Daoy (cell line): ENCODE data around the gene UBE2K. TPM values are rescaled to one million over a fixed set of nuclear protein-coding genes. Genes with fewer than 3 reads are reported as not detected.
"Not testable (repeated sequence)": the region's sequence is repeated elsewhere in the genome, so short reads cannot be mapped to it uniquely, and the experiment has no call there.

ENCODE experiments used
- DNase-seq: peaks from one replicate; pipeline ENCODE4 v3.0.0-alpha.2; 2015; ENCODE audit warnings: low read depth
- total RNA-seq: library from RNA; depleted of rRNA; stranded (reverse); fragments of >200 nt; shearing (Covaris generic); gene quantifications from 2 replicates; pipeline ENCODE4 v1.2.3, GENCODE V29; 2014

Gene UBE2K
- total RNA-seq, 1 experiment from 2014 or later: 20.4 TPM

DNA sequence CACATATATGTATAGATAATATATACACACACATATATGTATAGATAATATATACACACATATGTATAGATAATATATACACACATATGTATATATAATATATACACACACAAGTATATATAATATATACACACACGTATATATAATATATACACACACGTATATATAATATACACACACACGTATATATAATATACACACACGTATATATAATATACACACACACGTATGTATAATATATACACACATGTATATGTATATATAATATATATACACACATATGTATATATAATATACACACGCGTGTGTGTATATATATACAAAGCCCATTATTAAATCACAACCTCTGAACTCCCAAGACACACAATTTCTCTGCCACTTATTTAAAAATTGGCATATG, 8.0 kb upstream of the UBE2K start:
- DNase-seq: no peak

DNA sequence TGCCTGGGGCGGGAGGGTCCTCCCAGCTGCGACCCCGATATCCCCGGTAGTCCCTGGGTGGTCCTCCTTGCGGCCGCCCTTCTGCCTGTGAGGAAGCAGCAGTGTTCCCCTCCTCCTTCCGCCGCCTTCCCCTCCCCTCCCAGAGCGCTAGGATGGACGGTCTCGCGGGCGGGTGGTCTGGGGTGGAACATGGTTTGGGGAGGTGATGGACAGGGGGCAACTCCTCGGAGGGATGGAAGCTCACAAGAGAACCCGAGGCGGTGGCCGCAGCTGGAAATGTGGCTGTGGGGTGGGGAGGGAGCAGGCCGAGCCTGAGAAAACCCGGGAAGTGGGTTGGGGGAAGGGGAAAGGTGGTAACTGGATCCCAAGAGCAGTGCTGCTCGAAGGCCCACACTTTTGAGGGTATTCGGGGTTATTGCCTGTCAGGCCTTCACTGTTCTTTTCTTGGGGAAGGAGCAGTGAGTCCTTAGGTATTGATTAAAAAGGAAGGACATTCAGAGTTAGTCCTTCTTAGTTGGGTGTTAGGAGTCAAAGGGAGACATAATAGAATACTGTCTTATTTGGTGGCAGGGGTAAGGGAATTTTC, 581 bp downstream of the UBE2K start:
- DNase-seq: peak; percentile 53

DNA sequence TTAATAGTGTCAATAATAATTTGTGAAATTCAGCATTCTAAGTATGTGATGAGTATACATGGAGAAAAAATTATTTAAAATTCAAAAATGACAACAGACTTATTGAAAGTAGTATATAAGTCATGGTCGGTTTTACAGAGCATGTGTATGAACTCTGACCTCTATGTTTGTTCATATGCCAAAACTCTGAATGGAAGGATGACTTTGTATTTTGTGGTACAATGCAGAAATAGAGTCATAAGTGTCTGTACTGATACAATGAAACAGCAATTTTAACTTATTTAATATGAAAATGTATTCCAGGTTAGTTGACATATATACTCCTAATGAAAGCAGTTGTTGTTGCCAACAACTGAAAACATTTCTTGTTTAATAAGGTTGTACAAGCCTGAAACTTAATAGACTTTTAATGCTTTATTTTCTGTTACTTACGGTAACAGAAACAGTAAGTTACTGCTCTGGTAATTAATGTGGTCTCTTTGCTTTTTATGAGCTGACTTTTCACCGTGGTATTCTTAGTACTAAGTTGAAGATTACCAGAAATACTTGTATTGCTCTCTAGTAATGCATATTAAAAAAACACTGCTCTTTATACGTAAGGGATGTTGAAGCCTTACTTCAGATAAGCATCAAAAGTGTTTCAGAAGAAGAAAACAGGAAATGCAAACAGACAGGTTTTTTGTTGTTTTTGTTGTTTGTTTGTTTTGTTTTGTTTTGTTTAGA, 1.9 kb downstream of the UBE2K start:
- DNase-seq: peak; percentile 8

DNA sequence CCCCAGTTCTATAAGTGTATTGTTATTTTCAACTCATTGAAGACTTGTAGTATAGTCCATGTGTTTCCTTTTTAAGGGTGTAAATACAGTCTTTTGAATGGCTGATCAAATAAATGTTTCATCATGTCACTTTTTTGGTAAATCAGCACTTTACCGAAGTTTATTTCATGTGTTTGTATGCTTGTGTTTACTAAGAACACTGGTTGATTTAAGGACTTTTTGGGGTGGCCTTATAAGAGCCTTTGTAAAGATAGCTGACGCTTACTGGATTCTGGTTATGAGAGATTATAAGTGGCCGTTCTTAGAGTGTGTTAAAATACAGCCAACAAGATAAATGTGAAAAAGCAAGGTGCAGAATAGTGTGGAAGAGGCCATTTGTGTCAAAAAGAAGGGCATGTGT, 2.6 kb downstream of the UBE2K start:
- no peak for DNase-seq

DNA sequence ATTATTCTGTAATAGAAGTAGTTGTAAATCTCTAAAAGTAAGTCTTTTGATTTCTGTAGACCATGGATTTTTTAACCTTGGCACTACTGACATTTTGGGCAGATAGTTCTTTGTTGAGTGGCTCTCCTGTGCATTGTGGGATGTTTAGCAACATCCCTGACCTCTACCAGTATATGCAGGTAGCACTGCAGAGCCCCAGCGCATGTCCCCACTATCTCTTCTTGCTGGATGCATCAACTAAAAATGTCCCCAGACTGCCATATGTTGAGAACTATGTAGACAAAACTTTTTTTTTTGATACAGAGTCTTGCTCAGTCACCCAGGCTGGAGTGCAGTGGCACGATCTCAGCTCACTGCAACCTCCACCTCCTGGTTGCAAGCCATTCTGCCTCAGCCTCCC, 4.8 kb downstream of the UBE2K start:
- DNase-seq: no peak

DNA sequence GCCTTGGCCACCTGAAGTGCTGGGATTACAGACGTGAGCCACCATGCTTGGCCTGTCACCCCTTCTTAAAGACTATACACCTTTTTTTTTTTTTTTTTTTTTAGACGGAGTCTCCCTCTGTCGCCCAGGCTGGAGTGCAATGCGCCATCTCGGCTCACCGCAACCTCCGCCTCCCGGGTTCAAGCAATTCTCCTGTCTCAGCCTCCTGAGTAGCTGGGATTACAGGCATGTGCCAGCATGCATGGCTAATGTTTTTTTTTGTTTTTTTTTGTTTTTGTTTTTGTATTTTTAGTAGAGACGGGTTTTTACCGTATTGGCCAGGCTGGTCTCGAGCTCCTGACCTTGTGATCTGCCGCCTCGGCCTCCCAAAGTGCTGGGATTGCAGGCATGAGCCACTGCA, 6.9 kb downstream of the UBE2K start:
- DNase-seq: not testable (repeated sequence)

DNA sequence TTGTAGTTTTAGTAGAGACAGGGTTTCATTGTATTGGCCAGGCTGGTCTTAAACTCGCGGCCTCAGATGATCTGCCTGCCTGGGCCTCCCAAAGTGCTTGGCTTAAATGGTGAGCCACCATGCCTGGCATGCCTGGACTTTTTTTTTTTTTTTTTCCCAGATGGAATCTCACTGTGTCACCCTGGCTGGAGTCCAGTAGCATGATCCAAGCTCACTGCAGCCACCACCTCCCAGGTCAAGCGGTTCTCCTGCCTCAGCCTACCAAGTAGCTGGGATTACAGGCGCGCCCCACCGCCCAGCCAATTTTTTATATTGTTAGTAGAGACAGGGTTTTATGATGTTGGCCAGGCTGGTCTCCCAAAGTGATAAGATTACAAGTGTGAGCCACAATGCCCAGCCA, 8.4 kb downstream of the UBE2K start:
- DNase-seq: peak; percentile 86

DNA sequence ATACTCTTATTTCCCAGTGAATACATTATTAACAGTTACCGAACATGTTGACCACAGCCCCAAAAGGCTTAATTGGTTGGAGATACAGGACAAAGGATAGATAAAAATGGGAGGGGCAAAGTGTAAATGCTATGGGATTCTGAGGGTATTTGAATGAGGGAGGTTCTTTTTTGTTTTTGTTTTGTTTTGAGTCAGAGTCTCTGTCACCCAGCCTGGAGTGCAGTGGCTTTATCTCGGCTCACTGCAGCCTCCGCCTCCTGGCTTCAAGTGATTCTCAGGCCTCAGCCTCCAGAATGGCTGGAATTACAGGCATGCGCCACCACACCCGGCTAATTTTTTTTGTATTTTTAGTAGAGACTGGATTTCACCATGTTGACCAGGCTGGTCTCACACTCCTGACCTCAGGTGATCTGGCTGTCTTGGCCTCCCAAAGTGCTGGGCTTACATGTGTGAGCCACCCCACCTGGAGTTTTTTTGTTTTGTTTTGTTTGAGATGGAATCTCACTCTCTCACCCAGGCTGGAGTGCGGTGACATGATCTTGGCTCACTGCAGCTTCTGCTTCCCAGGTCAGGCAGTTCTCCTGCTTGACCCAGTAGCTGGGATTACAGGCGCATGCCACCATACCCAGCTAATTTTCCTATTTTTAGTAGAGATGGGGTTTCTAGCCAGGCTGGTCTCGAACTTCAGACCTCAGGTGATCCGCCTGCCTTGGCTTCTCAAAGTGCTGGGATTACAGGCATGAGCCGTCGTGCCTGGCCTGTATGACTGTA, 9.0 kb downstream of the UBE2K start:
- peak; percentile 70 for DNase-seq

DNA sequence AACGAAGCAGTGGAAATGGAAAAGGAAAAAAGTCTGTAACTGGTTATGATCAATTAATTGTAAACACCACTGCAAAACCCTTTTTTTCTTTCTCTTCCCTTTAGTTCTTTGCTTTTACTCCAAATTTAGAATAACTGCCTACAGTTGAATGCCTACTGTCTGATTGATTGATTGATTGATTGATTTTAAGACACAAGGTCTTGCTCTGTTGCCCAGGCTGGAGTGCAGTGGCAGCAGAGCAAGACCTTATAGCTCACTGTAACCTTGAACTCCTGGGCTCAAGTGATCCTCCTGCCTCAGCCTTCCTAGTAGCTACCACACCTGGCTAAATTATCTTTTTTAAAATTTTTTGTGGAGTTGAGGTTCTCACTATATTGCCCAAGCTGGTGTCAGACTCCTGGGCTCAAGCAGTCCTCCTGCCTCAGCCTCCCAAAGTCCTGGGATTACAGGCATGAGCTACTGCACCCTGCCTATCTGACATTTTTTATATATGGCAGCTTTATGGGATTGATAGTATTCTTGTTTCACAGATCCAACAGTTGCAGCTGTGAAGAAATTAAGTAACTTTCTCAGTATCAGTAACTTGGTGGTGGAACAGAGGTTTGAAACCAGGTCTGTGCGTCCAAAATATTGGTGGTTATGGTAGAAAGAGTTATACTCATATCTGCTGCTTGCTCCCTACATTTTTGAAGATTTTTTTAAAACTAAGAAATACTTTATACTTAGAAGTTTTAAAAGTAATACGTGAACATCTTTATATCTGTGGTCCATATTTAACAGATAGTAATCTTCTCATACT, 12.4 kb downstream of the UBE2K start:
- DNase-seq: no peak

DNA sequence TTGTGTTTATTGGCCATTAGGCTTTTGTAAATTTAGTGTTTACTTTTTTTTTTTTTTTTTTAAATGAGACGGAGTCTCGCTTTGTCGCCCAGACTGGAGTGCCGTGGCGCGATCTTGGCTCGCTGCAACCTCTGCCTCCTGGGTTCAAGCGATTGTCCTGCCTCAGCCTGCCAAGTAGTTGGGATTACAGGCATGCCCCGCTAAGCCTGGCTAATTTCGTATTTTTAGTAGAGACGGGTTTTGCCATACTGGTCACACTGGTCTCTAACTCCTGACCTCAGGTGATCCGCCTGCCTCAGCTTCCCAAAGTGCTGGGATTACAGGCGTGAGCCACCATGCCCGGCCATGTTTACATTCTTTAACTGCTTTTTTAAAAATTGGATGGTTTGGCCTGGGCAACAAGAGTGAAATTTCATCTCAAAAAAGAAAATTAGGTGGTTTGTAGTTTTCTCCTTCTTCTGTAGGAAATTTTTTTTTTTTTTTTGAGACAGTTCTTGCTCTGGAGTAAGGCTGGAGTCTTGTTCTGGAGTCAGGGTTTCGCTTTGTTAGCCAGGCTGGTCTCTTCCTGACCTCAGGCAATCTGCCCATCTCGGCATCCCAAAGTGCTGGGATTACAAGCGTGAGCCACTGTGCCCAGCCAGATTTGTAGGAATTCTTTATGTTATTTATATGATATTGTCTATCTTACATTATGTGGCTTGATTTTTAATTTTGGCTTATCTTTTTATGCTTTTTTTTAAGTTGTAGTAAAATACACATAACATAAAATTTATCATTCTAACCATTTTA, 15.1 kb downstream of the UBE2K start:
- no peak for DNase-seq

DNA sequence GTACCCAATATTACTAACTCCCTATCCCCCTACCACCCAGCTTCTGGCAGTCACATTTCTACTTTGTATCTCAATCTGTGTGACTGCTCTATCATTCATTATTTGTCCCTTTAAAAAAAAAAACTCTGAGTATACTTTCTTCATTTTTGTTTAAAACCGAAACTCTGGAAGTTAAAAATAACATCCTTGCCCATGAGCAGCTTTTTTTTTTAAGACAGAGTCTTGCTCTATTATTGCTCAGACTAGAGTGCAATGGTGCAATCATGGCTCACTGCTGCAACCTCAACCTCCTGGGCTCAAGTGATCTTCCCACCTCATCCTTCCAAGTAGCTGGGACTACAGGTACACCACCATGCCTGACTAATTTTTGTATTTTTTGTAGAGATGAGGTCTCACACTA, 15.8 kb downstream of the UBE2K start:
- DNase-seq: no peak

DNA sequence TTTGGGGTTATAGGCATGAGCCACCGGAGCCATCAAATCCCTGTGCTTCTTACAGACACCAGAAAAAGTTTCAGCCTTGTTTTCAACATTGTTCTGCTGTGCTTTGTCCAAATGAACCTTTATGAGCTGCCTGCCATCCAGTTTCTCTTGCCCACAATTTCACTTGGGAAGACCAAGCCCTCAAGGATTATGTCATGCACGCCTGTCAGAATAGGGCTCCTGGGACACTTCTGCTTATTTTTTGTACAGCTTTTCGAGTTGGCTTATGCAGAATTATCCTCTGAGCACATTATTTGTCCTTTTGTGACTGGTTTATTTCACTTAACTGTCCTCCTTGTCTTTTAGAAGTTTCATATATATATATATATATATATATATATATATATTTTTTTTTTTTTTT, 16.2 kb downstream of the UBE2K start:
- no peak for DNase-seq

DNA sequence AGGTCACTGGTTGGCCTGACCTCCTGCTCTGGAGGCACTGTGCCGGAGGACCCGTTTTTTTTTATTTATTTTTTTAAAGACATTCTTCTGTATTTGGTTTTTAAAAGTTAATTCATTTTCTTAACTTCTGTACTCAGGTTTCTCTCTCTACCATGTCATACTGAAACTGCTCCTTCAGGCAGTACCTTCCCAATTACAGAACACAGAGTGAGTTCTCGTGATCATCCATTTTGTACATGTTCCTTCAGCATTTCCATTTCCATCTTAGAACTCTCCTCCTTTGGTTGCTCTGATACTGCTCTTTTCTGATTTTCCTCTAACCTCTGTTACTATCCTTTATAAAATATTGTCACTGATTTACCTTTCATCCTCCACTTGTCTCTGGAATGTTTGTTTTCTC, 17.9 kb downstream of the UBE2K start:
- no peak for DNase-seq

DNA sequence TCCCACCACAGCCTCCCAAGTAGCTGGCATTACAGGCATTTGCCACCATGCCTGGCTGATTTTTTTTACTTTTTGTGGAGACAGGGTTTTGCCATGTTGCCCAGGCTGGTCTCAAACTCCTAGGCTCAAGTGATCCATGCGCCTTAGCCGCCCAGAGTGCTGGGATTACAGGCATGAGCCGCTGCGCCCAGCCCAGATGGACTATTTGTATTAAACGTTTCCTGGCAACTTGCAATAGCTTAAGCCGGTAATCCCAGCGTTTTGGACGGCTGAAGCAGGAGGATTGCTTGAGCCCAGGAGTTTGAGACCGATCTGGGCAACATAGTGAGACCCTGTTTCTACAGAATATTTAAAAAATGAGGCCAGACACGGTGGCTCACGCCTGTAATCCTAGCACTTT, 18.4 kb downstream of the UBE2K start:
- DNase-seq: no peak

DNA sequence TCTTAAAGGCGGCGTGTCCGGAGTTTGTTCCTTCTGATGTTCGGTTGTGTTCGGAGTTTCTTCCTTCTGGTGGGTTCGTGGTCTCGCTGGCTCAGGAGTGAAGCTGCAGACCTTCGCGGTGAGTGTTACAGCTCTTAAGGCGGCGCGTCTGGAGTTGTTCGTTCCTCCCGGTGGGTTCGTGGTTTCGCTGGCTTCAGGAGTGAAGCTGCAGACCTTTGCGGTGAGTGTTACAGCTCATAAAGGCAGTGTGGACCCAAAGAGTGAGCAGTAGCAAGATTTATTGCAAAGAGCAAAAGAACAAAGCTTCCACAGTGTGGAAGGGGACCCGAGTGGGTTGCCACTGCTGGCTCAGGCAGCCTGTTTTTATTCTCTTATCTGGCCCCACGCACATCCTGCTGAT, 19.8 kb downstream of the UBE2K start:
- not testable (repeated sequence) for DNase-seq

DNA sequence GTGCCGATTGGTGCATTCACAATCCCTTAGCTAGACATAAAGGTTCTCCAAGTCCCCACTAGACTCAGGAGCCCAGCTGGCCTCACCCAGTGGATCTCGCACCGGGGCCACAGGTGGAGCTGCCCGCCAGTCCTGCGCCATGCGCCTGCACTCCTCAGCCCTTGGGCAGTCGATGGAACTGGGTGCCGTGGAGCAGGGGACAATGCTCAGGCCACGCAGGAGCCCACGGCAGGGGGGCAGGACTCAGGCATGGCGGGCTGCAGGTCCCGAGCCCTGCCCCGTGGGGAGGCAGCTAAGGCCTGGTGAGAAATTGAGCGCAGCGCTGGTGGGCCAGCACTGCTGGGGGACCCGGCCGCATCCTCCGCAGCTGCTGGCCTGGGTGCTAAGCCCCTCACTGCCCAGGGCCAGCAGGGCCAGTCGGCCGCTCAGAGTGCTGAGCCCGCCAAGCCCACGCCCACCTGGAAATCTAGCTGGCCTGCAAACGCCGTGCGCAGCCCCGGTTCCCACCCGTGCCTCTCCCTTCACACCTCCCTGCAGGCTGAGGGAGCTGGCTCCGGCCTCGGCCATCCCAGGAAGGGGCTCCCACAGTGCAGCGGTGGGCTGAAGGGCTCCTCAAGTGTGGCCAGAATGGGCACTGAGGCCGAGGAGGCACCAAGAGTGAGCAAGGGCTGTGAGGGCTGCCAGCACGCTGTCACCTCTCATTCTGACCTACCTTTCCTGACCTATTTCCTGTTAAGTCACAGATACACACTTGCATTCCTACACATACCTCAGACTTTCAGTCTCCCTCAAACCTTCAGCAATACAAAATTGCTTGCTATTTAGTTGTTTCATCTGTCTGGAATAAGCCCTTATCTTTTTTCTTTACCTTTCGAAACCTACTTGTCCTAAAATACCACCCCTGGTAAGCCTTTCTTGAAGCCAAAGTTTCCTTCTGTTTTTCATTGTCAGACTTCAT, 20.7 kb downstream of the UBE2K start:
- no peak for DNase-seq

DNA sequence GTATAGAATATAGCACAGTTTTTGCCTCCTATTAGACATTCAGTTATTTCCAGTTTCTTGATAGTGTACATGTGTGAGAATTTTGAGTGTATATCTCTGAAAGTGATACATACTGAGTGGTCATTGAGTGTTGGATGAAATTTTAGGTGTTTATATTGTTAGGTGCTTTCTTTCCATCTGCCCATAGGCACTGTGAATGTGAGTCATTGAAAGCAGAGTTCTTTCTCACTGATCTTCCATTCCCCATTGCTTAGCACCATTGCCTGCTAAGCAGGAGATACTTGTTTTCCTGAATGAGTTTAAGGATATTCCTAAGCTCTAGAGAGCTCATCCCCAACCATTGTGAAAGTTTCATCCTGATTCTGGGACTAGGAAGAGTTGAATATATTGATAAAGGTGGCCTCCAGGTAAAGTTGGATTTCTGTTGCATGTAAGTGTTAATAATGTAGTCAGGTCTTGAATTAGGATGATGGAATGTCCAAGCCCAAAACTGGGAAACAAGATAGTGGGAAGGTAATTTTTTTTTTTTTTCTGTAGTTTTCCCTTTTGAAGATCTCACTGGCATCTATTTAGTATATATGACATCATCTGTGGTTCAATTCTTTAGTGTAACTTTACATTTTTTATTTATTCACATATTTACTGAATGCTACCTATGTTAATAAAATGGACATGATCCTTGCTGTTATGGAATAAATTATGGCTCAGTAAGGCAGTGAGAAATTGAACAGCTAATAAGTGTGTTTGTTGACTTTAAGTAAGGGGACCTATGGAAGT, 22.1 kb downstream of the UBE2K start:
- no peak for DNase-seq

DNA sequence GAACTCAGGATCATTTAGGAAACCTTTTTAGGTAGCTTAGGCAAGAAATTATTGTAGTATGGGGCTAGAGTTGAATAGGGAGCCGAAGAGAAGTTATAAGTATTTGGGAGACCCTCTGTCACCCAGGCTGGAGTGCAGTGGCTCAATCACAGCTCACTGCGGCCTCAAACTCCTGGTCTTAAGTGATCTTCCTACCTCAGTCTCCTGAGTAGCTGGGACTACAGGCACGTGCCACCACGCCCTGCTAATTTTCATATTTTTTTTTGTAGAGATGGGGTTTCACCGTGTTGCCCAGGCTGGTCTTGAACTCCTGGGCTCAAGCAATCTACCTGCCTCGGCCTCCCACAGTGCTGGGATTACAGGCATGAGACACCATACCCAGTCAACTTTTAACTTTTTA, 23.3 kb downstream of the UBE2K start:
- DNase-seq: not testable (repeated sequence)

DNA sequence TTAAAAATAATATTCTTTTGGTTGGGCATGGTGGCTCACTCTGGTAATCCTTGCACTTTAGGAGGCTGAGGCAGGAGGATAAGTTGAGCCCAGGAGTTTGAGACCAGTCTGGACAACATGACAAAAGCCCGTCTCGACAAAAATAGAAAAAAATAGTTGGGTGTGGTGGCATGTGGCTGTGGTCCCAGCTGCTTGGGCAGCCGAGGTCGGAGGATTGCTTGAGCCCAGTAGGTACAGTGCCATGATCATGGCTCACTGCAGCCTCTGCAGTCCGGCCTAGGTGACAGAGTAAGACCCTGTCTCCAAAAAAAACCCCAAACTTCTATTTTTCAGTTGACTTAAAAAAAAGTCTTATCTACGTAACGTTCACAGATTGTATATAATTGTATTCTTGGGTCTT, 23.9 kb downstream of the UBE2K start:
- DNase-seq: no peak
